HG03135 (cell line): Measurements from ENCODE around the gene KAZALD1.

Source experiments
- ATAC-seq: cut with Tn5 transposase; IDR thresholded peaks from one replicate; pipeline ENCODE4 v1.9.1; 2021; ENCODE audit warnings: mild to moderate bottlenecking, moderate library complexity; ENCODE audit not compliant: unreplicated experiment

The KAZALD1 gene

GRCh38 chr10:101046332-101047238 lies 15.2 kb upstream of the KAZALD1 start:
- no peak for ATAC-seq

- ATAC-seq: no peak
Observed at GRCh38 chr10:101047268-101047667, 14.5 kb upstream of the KAZALD1 start.

GRCh38 chr10:101047961-101048892 lies 13.6 kb upstream of the KAZALD1 start:
- ATAC-seq: no peak

GRCh38 chr10:101050208-101051069 lies 11.3 kb upstream of the KAZALD1 start:
- ATAC-seq: peak; percentile 83

GRCh38 chr10:101052285-101052684 lies 9.5 kb upstream of the KAZALD1 start:
- ATAC-seq: no peak

- ATAC-seq: no peak
Observed at GRCh38 chr10:101053516-101053915, 8.3 kb upstream of the KAZALD1 start.

GRCh38 chr10:101054351-101054750 lies 7.4 kb upstream of the KAZALD1 start:
- ATAC-seq: no peak

- ATAC-seq: no peak
Observed at GRCh38 chr10:101054876-101055275, 6.9 kb upstream of the KAZALD1 start.

GRCh38 chr10:101055411-101055810 lies 6.4 kb upstream of the KAZALD1 start:
- ATAC-seq: no peak

- ATAC-seq: no peak
Observed at GRCh38 chr10:101056365-101057151, 5.2 kb upstream of the KAZALD1 start.

- ATAC-seq: peak; percentile 41
Observed at GRCh38 chr10:101060036-101060950, 1.5 kb upstream of the KAZALD1 start.

- ATAC-seq: peak; percentile 56
Observed at GRCh38 chr10:101060951-101061623, 702 bp upstream of the KAZALD1 start.

- ATAC-seq: no peak
Observed at GRCh38 chr10:101062232-101063049, 652 bp downstream of the KAZALD1 start.

- no peak for ATAC-seq
Observed at GRCh38 chr10:101063050-101063525, 1.3 kb downstream of the KAZALD1 start.

- no peak for ATAC-seq
Observed at GRCh38 chr10:101063548-101064414, 2.0 kb downstream of the KAZALD1 start.

GRCh38 chr10:101064415-101065030 lies 2.7 kb downstream of the KAZALD1 start:
- no peak for ATAC-seq
